SK-N-SH (cell line): ENCODE measurements around the gene PMIS2.

Experiments
- CTCF ChIP-seq: fragments of 200-600 bp; sonication (generic); IDR thresholded peaks from 2 replicates; pipeline ENCODE4 v1.6.1; 2017; ENCODE audit warnings: antibody characterized with exemption, mild to moderate bottlenecking, moderate library complexity
- EP300 ChIP-seq, 2 experiments: IDR thresholded peaks; 2 replicates each; pipeline versions ENCODE4 v1.4.0 to v1.6.1; 2012; ENCODE audit warnings: borderline replicate concordance in 1 of 2, low read depth in 1 of 2, low read length in 1 of 2
- FOXJ3 ChIP-seq: sonication (generic); formaldehyde crosslinking; IDR thresholded peaks from 2 replicates; pipeline ENCODE4 v1.5.1; 2020; ENCODE audit warnings: mild to moderate bottlenecking, missing genetic modification reagents
- IRF3 ChIP-seq: fragments of 150-350 bp; IDR thresholded peaks from 2 replicates; pipeline ENCODE4 v1.6.1; 2016; ENCODE audit warnings: mild to moderate bottlenecking, low read depth, low read length
- RCOR1 ChIP-seq: fragments of 150-350 bp; IDR thresholded peaks from 2 replicates; pipeline ENCODE4 v1.6.1; 2017; ENCODE audit warnings: antibody characterized with exemption, low read length
- RFX5 ChIP-seq: IDR thresholded peaks from 2 replicates; pipeline ENCODE4 v1.6.1; 2012; ENCODE audit warnings: mild to moderate bottlenecking, improper control_type of control experiment, low read length
- TEAD4 ChIP-seq: IDR thresholded peaks from 2 replicates; pipeline ENCODE4 v1.4.0; 2012; ENCODE audit warnings: mild to moderate bottlenecking, borderline replicate concordance; ENCODE audit not compliant: insufficient read depth
- YY1 ChIP-seq: IDR thresholded peaks from 2 replicates; pipeline ENCODE4 v1.4.0; 2012; ENCODE audit warnings: low read depth, mild to moderate bottlenecking
- TF ChIP-seq, protein P1 (sequence below): IDR thresholded peaks from 2 replicates; pipeline ENCODE4 v1.6.1; 2012; ENCODE audit warnings: mild to moderate bottlenecking, low read depth, low read length, moderate library complexity
- TF ChIP-seq, protein P2 (sequence below): fragments of 150-350 bp; IDR thresholded peaks from 2 replicates; pipeline ENCODE4 v1.6.1; 2017; ENCODE audit warnings: antibody characterized with exemption, low read length, low read depth, borderline replicate concordance

- no peak for TF ChIP-seq CTCF
- TF ChIP-seq, protein P1, sequence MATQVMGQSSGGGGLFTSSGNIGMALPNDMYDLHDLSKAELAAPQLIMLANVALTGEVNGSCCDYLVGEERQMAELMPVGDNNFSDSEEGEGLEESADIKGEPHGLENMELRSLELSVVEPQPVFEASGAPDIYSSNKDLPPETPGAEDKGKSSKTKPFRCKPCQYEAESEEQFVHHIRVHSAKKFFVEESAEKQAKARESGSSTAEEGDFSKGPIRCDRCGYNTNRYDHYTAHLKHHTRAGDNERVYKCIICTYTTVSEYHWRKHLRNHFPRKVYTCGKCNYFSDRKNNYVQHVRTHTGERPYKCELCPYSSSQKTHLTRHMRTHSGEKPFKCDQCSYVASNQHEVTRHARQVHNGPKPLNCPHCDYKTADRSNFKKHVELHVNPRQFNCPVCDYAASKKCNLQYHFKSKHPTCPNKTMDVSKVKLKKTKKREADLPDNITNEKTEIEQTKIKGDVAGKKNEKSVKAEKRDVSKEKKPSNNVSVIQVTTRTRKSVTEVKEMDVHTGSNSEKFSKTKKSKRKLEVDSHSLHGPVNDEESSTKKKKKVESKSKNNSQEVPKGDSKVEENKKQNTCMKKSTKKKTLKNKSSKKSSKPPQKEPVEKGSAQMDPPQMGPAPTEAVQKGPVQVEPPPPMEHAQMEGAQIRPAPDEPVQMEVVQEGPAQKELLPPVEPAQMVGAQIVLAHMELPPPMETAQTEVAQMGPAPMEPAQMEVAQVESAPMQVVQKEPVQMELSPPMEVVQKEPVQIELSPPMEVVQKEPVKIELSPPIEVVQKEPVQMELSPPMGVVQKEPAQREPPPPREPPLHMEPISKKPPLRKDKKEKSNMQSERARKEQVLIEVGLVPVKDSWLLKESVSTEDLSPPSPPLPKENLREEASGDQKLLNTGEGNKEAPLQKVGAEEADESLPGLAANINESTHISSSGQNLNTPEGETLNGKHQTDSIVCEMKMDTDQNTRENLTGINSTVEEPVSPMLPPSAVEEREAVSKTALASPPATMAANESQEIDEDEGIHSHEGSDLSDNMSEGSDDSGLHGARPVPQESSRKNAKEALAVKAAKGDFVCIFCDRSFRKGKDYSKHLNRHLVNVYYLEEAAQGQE: no peak
- no peak for TF ChIP-seq TEAD4
- no peak for TF ChIP-seq FOXJ3 (CRISPR knock-in tag)
- TF ChIP-seq, protein P2, sequence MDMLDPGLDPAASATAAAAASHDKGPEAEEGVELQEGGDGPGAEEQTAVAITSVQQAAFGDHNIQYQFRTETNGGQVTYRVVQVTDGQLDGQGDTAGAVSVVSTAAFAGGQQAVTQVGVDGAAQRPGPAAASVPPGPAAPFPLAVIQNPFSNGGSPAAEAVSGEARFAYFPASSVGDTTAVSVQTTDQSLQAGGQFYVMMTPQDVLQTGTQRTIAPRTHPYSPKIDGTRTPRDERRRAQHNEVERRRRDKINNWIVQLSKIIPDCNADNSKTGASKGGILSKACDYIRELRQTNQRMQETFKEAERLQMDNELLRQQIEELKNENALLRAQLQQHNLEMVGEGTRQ: no peak
- no peak for TF ChIP-seq IRF3
- TF ChIP-seq YY1: no peak
- TF ChIP-seq RFX5: no peak
- no peak for TF ChIP-seq RCOR1
- TF ChIP-seq EP300 (IDR thresholded peaks at IDR 0.05; ENCODE audit: borderline replicate concordance in 1 of 2, low read depth in 1 of 2, low read length in 1 of 2): no peak
Observed at GRCh38 chr19:35549879-35550523, 36.0 kb upstream of the PMIS2 start.
